ENCODE measurements around the gene VKORC1. TPM values are rescaled to one million over a fixed set of nuclear protein-coding genes. Genes with fewer than 3 reads are reported as not detected.
"Not testable (repeated sequence)": the region's sequence is repeated elsewhere in the genome, so short reads cannot be mapped to it uniquely, and the experiment has no call there.

VKORC1 gene
- total RNA-seq, 1 donor from 2014 or later: 78.9 TPM

DNA sequence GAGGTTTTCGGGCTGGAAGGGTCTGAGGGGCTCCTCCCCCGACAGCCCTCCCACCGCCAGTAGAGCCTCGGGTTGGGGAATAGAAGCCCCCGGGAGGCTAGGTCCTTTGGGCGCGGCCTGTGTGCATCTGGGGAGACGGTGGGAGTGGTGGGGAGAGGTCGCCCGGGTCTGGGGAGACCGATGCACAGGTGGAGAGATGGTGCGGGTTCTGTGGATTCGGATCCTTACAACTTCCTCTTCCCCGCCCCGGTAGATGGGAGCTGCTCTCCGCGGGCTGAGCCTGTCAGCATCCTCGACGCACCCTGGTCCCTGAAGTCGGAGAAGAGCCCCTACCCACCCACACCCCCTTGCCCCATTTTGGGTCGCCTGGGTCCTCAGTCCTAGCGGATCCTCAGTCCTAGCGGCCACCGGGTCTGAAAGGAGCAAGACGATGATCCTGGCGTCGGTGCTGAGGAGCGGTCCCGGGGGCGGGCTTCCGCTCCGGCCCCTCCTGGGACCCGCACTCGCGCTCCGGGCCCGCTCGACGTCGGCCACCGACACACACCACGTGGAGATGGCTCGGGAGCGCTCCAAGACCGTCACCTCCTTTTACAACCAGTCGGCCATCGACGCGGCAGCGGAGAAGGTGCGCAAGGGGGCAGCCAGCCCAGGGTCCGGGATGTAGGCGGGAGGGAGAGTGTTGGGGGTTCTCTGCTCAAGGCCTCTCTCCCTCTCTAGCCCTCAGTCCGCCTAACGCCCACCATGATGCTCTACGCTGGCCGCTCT lies 14.4 kb upstream of the VKORC1 start:
- Mint-ChIP-seq H3K9me3 (no peaks in the 10 kb centered on the region), H3K27ac (no peak overlapping the region), H3K27me3 (no peaks in the 10 kb centered on the region), H3K36me3 (peaks cover 11% of the 10 kb centered on the region), H3K4me3 (peak overlapping the region; percentile 87), H3K4me1 (ENCODE audit: unreplicated experiment) (peaks cover 10% of the 10 kb centered on the region)
- DNase-seq (ENCODE audit: extremely low spot score, unreplicated experiment): no peak
- TF ChIP-seq, protein P1, sequence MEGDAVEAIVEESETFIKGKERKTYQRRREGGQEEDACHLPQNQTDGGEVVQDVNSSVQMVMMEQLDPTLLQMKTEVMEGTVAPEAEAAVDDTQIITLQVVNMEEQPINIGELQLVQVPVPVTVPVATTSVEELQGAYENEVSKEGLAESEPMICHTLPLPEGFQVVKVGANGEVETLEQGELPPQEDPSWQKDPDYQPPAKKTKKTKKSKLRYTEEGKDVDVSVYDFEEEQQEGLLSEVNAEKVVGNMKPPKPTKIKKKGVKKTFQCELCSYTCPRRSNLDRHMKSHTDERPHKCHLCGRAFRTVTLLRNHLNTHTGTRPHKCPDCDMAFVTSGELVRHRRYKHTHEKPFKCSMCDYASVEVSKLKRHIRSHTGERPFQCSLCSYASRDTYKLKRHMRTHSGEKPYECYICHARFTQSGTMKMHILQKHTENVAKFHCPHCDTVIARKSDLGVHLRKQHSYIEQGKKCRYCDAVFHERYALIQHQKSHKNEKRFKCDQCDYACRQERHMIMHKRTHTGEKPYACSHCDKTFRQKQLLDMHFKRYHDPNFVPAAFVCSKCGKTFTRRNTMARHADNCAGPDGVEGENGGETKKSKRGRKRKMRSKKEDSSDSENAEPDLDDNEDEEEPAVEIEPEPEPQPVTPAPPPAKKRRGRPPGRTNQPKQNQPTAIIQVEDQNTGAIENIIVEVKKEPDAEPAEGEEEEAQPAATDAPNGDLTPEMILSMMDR (conservative IDR thresholded peaks at IDR 0.05): no peak

DNA sequence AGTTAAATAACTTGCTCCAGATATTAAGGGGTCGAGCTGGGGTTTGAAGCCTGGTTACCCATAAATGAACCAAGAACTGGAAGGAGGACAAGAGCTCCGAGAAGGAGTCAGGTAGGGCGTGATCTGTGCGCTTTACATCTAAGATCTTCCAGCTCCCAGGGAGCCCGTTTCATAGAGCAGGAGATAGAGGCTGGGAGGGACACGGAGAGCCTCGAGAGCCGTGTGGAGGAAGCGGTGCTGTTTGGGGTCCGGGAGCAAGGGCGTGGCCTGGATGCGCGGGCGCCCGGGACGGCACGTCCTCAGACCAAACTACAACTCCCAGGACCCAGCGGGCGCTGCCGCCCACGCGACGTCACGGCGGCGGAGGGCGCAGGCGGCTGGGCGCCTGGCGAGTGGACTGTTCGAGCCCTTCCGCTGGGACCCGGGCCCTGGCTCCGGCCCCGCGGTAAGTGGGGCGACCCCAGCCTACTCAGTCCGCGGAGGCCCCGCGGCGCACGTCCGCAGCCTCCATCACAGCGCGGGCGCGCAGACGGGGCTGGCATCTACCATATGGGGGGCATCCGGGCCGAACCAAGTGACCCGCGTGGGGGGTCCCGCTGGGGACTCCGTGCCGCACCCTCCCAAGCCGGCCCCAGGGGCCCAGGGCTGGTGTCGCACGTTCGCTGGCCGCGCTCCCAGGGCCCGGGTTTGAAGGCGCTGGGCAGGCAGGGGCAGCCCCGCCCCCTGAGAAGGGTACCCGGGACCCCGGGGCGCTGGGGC lies 13.6 kb upstream of the VKORC1 start, which contains the start of gene BCKDK:
BCKDK (plus strand) TSS at position 352 of the 759 bp plus-strand sequence. CDS start 838 bp downstream, outside the sequence.
- Mint-ChIP-seq H3K9me3 (no peaks in the 10 kb centered on the region), H3K27me3 (no peaks in the 10 kb centered on the region), H3K4me3 (peak within 1 kb of the TSS; percentile 87), H3K36me3 (peaks cover 8% of the 10 kb centered on the region), H3K27ac (peak within 1 kb of the TSS; percentile 63), H3K4me1 (ENCODE audit: unreplicated experiment) (peaks cover 10% of the 10 kb centered on the region)
- TF ChIP-seq, protein P1 (conservative IDR thresholded peaks at IDR 0.05): no peak
- peak; percentile 82 for DNase-seq (ENCODE audit: extremely low spot score, unreplicated experiment)

DNA sequence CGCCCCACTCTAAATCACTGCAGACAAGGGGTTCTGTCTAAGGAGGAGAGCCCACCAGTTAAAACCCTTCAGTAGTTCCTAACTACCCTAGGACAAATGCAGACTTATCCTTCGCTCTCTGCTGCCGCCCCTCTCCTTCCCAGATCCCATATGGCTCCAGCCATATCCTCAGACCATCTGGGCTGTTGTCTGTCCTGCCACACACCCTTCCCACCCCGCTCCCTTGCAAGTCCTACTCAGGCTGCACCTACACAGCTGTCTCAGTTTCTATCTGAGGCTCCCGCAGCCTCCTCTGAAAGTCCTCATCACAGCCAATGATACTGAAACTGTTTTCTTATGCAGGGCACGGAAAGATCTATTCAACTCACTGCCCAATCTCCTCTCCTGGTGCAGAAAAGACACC lies 12.9 kb upstream of the VKORC1 start:
- Mint-ChIP-seq H3K9me3 (no peaks in the 10 kb centered on the region), H3K27me3 (no peaks in the 10 kb centered on the region), H3K4me1 (ENCODE audit: unreplicated experiment) (peaks cover 10% of the 10 kb centered on the region), H3K36me3 (peaks cover 6% of the 10 kb centered on the region), H3K4me3 (peak overlapping the region; percentile 84), H3K27ac (peak overlapping the region; percentile 63)
- DNase-seq (ENCODE audit: extremely low spot score, unreplicated experiment): no peak
- TF ChIP-seq, protein P1 (conservative IDR thresholded peaks at IDR 0.05): no peak

DNA sequence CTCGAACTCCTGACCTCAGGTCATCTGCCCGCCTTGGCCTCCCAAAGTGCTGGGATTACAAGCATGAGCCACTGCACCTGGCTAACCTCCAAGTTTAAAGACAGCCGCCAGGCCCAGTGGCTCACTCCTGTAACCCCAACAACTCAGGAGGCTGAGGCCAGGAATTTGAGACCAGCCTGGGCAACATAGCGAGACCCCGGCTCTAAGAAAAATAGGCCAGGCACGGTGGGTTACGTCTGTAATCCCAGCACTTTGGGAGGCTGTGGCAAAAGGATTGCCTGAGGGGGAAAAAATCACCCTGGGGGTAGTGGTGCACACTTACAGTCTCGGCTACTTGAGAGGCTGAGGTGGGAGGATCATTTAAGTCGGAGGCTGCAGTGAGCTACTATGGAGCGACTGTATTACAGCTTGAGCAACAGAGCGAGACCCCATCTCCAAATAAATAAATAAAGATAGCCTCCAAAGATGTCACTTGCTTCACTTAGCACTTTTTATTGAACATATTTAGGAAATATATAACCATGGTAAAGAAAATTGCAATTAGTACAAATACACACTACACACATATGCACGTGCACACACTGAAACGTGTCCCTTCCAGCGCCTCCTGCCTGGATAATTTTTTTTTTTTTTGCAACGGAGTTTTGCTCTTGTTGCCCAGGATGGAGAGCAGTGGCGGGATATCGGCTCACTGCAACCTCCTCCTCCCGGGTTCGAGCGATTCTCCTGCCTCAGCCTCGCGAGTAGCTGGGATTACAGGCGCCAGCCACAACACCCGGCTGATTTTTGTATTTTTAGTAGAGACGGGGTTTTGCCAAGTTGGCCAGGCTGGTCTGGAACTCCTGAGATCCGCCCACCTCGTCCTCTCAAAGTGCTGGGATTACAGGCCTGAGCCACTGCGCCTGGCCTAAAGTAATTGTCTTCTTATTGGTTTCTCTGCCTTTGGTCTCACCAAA lies 12.2 kb upstream of the VKORC1 start:
- H3K9me3 Mint-ChIP-seq: no peaks in the 10 kb centered on the region
- peaks cover 10% of the 10 kb centered on the region for H3K4me1 Mint-ChIP-seq (ENCODE audit: unreplicated experiment)
- no peak overlapping the region for H3K27ac Mint-ChIP-seq
- no peak for DNase-seq (ENCODE audit: extremely low spot score, unreplicated experiment)
- TF ChIP-seq, protein P1 (conservative IDR thresholded peaks at IDR 0.05): no peak
- H3K27me3 Mint-ChIP-seq: no peaks in the 10 kb centered on the region
- H3K4me3 Mint-ChIP-seq: peak overlapping the region; percentile 84
- peaks cover 4% of the 10 kb centered on the region for H3K36me3 Mint-ChIP-seq

DNA sequence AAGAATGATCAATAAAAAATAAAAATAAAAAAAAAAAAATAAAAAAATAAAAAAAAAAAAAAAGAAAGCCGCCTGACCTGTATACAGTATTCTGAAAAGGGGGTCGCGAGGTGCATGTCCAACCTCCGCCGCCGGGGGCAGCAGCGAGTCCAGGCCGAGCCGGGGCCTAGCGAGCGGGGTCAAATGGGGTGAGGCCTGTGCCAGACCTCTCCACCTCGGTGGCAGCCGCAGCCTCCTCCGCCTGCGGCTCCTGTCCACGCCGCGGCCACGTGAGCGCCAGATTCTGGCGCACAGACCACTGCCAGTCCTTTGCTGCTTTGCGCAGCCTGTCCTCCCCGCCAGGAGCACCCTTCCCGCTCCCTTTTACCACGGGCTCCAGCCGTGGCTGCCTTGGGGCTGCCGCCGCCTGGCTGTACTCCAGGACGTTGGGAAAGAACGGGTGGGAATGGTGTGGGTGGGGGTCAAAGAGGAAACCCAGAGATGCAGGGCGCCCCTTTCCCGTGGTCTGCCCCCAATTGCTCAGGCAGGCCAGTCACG lies 11.1 kb upstream of the VKORC1 start:
- TF ChIP-seq, protein P1 (conservative IDR thresholded peaks at IDR 0.05): peak; percentile 81
- Mint-ChIP-seq H3K36me3 (peaks cover 4% of the 10 kb centered on the region), H3K27ac (peak overlapping the region; percentile 61), H3K4me3 (no peak overlapping the region), H3K9me3 (no peaks in the 10 kb centered on the region), H3K4me1 (ENCODE audit: unreplicated experiment) (peaks cover 10% of the 10 kb centered on the region), H3K27me3 (no peaks in the 10 kb centered on the region)
- DNase-seq (ENCODE audit: extremely low spot score, unreplicated experiment): peak; percentile 89

DNA sequence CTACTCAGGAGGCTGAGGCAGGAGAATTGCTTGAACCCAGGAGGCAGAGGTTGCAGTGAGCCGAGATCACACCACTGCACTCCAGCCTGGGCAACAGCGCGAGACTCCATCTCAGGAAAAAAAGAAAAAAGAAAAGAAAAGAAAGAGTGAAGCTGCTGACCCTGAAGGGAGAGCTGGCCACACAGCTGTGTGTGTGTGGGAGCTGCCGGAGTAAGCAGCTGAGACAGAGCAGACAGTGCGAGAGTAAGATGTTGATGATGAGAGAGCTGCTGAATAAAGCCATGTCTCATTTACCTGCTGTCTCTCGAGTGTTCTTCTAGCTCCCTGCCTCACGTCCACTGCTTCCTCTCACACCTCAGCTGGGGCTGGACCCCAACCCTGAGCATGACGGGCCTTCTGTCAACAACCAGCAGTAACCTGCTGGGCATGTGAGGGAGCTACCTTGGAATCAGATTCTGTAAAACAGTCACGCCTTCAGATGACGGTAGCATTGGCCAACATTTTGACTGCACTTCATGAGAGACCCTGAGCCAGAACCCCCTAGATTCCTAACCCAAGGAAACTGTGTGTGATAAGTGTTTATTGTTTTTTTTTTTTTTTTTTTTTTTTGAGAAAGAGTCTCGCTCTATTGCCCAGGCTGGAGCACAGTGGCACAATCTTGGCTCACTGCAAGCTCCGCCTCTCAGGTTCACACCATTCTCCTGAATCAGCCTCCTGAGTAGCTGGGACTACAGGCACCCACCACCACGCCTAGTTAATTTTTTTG lies 6.5 kb upstream of the VKORC1 start:
- DNase-seq (ENCODE audit: extremely low spot score, unreplicated experiment); H3K4me1 Mint-ChIP-seq (ENCODE audit: unreplicated experiment); H3K9me3 Mint-ChIP-seq; H3K27ac Mint-ChIP-seq; H3K36me3 Mint-ChIP-seq; H3K4me3 Mint-ChIP-seq; H3K27me3 Mint-ChIP-seq: not testable (repeated sequence)

Data from type B pancreatic cell (in vitro differentiated cells).